ENCODE data around the gene FRMD4B. TPM values are rescaled to one million over a fixed set of nuclear protein-coding genes. Genes with fewer than 3 reads are reported as not detected.

Gene FRMD4B
- total and polyA plus RNA-seq, 10 of the 15 experiments (the other 5 are each of a cell fraction or from before 2014, with no cell fraction given): 3.9 to 11.4 (median 8.0) TPM

DNA sequence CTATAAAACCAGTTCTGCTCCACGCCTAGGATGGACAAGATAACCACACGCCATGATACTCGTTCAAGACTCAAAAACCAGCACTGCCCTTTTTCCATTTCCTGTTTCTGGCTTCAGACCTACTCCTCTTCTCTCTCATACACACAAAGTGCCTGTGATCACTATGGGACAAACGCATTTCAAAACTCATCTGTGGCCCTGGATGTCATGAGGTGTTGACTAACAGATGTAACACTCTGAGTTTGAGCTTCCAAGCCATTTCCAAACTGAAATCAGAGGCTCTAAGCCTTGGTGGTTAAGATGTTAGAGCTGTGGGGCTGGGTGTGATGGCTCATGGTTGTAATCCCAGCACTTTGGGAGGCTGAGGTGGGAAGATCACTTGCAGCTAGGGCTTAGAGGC is 207.8 kb downstream of the FRMD4B start:
- Histone ChIP-seq H3K36me3 (ENCODE audit: control insufficient read depth in 2 of 2, insufficient read depth in 2 of 2, low read length in 1 of 2) (peaks cover 0 to 1% of the 10 kb centered on the region in 2 experiments; a peak in 1 of 4 replicates), H3K9me3 (replicated peaks; ENCODE audit: control insufficient read depth, insufficient read depth, low read length) (no peaks in the 10 kb centered on the region), H3K9ac (ENCODE audit: control insufficient read depth, insufficient read depth, low read length) (no peak overlapping the region), H3K4me2 (ENCODE audit: control insufficient read depth, insufficient read depth) (no peak overlapping the region), H2AFZ (ENCODE audit: control insufficient read depth, low read depth, low read length) (no peak overlapping the region), H3K79me2 (ENCODE audit: control insufficient read depth, insufficient read depth, low read length) (no peaks in the 10 kb centered on the region), H3K4me3 (no peak overlapping the region), H3K27me3 (replicated peaks in 1 of 2; ENCODE audit: control insufficient read depth in 2 of 2, insufficient read depth in 2 of 2, low read length in 1 of 2) (no peaks in the 10 kb centered on the region), H4K20me1 (ENCODE audit: control insufficient read depth, insufficient read depth) (no peaks in the 10 kb centered on the region), H3K4me1 (ENCODE audit: control insufficient read depth, insufficient read depth, low read length) (no peaks in the 10 kb centered on the region), H3K27ac (ENCODE audit: control insufficient read depth, insufficient read depth) (no peak overlapping the region)
- ChIA-PET RAD21 (ENCODE audit: unreplicated experiment) (interaction anchor here (1.0 to 3.0 kb wide), 8 partner anchors 10 to 128 kb away, joined by 3 to 19 read pairs (median 6); no protein-coding TSS in a partner anchor), POLR2A (interaction anchor here (0.5 to 1.1 kb wide), 3 partner anchors 12 to 165 kb away, joined by 3 to 4 read pairs (median 3); partner anchors contain the start of gene EOGT), SMC1A (ENCODE audit: uncharacterized antibody, unreplicated experiment) (interaction anchor here (0.7 to 2.4 kb wide), 12 partner anchors 12 to 220 kb away, joined by 3 to 15 read pairs (median 5); no protein-coding TSS in a partner anchor), CTCF (interaction anchor here (0.6 to 3.7 kb wide), 9 partner anchors 10 to 151 kb away, joined by 3 to 12 read pairs (median 4); no protein-coding TSS in a partner anchor)
- WGBS (ENCODE audit: insufficient coverage, insufficient replicate concordance, low lambda C conversion rate, missing lambda C conversion rate): 30% methylated on average over 4 of the region's 4 CpGs
- no TSS peak for BruUV-seq (replicated peaks)
- ATAC-seq (no peak), FAIRE-seq (no peak), DNase-seq (ENCODE audit: low read depth, low spot score) (no peak)
- intact Hi-C loops (cut with micrococcal nuclease; ENCODE audit: unreplicated experiment) (no loop called here), in situ Hi-C loops (cut with MboI) (no loop called here)
- no peak for TF ChIP-seq BACH1 (IDR thresholded peaks at IDR 0.05; ENCODE audit: borderline replicate concordance)
- TF ChIP-seq, protein P1, sequence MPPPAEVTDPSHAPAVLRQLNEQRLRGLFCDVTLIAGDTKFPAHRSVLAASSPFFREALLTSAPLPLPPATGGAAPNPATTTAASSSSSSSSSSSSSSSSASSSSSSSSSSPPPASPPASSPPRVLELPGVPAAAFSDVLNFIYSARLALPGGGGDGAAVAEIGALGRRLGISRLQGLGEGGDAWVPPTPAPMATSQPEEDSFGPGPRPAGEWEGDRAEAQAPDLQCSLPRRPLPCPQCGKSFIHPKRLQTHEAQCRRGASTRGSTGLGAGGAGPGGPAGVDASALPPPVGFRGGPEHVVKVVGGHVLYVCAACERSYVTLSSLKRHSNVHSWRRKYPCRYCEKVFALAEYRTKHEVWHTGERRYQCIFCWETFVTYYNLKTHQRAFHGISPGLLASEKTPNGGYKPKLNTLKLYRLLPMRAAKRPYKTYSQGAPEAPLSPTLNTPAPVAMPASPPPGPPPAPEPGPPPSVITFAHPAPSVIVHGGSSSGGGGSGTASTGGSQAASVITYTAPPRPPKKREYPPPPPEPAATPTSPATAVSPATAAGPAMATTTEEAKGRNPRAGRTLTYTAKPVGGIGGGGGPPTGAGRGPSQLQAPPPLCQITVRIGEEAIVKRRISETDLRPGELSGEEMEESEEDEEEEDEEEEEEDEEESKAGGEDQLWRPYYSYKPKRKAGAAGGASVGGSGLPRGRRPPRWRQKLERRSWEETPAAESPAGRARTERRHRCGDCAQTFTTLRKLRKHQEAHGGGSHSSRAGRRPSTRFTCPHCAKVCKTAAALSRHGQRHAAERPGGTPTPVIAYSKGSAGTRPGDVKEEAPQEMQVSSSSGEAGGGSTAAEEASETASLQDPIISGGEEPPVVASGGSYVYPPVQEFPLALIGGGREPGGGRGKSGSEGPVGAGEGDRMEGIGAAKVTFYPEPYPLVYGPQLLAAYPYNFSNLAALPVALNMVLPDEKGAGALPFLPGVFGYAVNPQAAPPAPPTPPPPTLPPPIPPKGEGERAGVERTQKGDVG (CRISPR knock-in tag; IDR thresholded peaks at IDR 0.05): no peak
- TF ChIP-seq, protein P2, sequence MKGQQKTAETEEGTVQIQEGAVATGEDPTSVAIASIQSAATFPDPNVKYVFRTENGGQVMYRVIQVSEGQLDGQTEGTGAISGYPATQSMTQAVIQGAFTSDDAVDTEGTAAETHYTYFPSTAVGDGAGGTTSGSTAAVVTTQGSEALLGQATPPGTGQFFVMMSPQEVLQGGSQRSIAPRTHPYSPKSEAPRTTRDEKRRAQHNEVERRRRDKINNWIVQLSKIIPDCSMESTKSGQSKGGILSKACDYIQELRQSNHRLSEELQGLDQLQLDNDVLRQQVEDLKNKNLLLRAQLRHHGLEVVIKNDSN (IDR thresholded peaks at IDR 0.05; ENCODE audit: borderline replicate concordance, extremely low read length, insufficient read depth, low read depth, low read length): no peak
- TF ChIP-seq ATF7 (IDR thresholded peaks at IDR 0.05; ENCODE audit: low read depth): no peak
- TF ChIP-seq EGR1 (IDR thresholded peaks at IDR 0.05; ENCODE audit: borderline replicate concordance in 1 of 2, low read depth in 2 of 2, low read length in 2 of 2): no peak
- TF ChIP-seq RUNX3 (IDR thresholded peaks at IDR 0.05; ENCODE audit: low read length): no peak
- TF ChIP-seq, protein P3, sequence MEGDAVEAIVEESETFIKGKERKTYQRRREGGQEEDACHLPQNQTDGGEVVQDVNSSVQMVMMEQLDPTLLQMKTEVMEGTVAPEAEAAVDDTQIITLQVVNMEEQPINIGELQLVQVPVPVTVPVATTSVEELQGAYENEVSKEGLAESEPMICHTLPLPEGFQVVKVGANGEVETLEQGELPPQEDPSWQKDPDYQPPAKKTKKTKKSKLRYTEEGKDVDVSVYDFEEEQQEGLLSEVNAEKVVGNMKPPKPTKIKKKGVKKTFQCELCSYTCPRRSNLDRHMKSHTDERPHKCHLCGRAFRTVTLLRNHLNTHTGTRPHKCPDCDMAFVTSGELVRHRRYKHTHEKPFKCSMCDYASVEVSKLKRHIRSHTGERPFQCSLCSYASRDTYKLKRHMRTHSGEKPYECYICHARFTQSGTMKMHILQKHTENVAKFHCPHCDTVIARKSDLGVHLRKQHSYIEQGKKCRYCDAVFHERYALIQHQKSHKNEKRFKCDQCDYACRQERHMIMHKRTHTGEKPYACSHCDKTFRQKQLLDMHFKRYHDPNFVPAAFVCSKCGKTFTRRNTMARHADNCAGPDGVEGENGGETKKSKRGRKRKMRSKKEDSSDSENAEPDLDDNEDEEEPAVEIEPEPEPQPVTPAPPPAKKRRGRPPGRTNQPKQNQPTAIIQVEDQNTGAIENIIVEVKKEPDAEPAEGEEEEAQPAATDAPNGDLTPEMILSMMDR (IDR thresholded peaks at IDR 0.05 in 2 of 3, conservative IDR thresholded peaks at IDR 0.05 in 1 of 3; ENCODE audit: control insufficient read depth in 2 of 3, extremely low read depth in 1 of 3, insufficient read depth in 1 of 3, low read depth in 3 of 3, low read length in 3 of 3): no peak
- no peak for TF ChIP-seq PAX8 (IDR thresholded peaks at IDR 0.05)
- no peak for TF ChIP-seq RBBP5 (conservative IDR thresholded peaks at IDR 0.05)
- no peak for TF ChIP-seq POLR2A (IDR thresholded peaks at IDR 0.05; ENCODE audit: low read depth, low read length)
- no peak for TF ChIP-seq BHLHE40 (IDR thresholded peaks at IDR 0.05; ENCODE audit: borderline replicate concordance in 1 of 2, low read depth in 2 of 2, low read length in 1 of 2)
- TF ChIP-seq NR2F1 (conservative IDR thresholded peaks at IDR 0.05): no peak
- no peak for TF ChIP-seq GABPA (IDR thresholded peaks at IDR 0.05; ENCODE audit: low read depth)
- no peak for TF ChIP-seq POU2F2 (IDR thresholded peaks at IDR 0.05; ENCODE audit: borderline replicate concordance, low read depth, low read length)
- TF ChIP-seq TBL1XR1 (IDR thresholded peaks at IDR 0.05; ENCODE audit: low read depth, low read length): no peak
- TF ChIP-seq, protein P4, sequence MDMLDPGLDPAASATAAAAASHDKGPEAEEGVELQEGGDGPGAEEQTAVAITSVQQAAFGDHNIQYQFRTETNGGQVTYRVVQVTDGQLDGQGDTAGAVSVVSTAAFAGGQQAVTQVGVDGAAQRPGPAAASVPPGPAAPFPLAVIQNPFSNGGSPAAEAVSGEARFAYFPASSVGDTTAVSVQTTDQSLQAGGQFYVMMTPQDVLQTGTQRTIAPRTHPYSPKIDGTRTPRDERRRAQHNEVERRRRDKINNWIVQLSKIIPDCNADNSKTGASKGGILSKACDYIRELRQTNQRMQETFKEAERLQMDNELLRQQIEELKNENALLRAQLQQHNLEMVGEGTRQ (IDR thresholded peaks at IDR 0.05; ENCODE audit: borderline replicate concordance, low read depth, low read length): no peak
